Mammary epithelial cell (primary cell): ENCODE results near the gene LARGE1.

ENCODE experiments used
- EZH2 ChIP-seq: IDR thresholded peaks from 2 replicates; pipeline ENCODE4 v1.6.1; 2012; ENCODE audit warnings: low read length, inconsistent platforms, borderline replicate concordance
- TF ChIP-seq, protein P1 (sequence below), 2 donors: IDR thresholded peaks in 1 of 2; conservative IDR thresholded peaks in 1 of 2; 2 replicates each; pipeline ENCODE4 v1.5.1; 2011 to 2012; ENCODE audit warnings: inconsistent platforms in 2 of 2, low read length in 2 of 2, mild to moderate bottlenecking in 2 of 2, control low read depth in 1 of 2, low read depth in 1 of 2; ENCODE audit not compliant: insufficient read depth in 1 of 2; ENCODE audit errors: extremely low read depth in 1 of 2

DNA sequence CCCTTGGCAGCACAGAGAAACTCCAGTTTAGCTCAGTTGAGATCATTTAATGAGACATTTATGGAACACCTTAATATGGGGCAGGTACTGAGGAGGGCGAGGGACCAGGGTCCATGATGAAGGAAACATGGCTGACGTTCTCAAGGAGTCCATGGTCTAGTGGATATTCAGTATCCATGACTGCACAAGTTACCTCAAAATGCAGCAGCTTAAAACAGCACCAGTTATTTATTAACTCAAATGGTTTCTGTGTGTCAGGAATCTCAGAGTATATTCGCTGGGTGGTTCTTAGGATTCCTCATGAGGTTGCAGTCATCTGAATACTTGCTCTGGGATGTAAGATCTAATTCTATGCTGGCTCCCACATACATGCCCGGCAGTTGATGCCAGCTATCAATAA is 346.8 kb downstream of the LARGE1 start:
- TF ChIP-seq, protein P1, sequence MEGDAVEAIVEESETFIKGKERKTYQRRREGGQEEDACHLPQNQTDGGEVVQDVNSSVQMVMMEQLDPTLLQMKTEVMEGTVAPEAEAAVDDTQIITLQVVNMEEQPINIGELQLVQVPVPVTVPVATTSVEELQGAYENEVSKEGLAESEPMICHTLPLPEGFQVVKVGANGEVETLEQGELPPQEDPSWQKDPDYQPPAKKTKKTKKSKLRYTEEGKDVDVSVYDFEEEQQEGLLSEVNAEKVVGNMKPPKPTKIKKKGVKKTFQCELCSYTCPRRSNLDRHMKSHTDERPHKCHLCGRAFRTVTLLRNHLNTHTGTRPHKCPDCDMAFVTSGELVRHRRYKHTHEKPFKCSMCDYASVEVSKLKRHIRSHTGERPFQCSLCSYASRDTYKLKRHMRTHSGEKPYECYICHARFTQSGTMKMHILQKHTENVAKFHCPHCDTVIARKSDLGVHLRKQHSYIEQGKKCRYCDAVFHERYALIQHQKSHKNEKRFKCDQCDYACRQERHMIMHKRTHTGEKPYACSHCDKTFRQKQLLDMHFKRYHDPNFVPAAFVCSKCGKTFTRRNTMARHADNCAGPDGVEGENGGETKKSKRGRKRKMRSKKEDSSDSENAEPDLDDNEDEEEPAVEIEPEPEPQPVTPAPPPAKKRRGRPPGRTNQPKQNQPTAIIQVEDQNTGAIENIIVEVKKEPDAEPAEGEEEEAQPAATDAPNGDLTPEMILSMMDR (conservative IDR thresholded peaks at IDR 0.05 in 1 of 2, IDR thresholded peaks at IDR 0.05 in 1 of 2; ENCODE audit: extremely low read depth in 1 of 2, insufficient read depth in 1 of 2, low read depth in 1 of 2, low read length in 2 of 2) = no peak
- no peak for TF ChIP-seq EZH2
